Peyer's patch (tissue), 4 donors: ENCODE data around the gene WDTC1. TPM values are rescaled to one million over a fixed set of nuclear protein-coding genes. Genes with fewer than 3 reads are reported as not detected.
"Not testable (repeated sequence)": the region's sequence is repeated elsewhere in the genome, so short reads cannot be mapped to it uniquely, and the experiment has no call there.

Experiments
- DNase-seq, 3 donors: peaks; one replicate each; pipeline ENCODE4 v3.0.0-alpha.2; 2017 to 2019
- H3K27ac ChIP-seq, 4 donors: fragments of 200-600 bp; sonication (generic); one replicate each; pipeline ENCODE4 v1.5.1; 2016 to 2019
- H3K27me3 ChIP-seq, 2 donors: fragments of 200-600 bp; sonication (generic); one replicate each; pipeline ENCODE4 v1.5.1; 2019
- H3K36me3 ChIP-seq, 3 donors: fragments of 200-600 bp; sonication (generic); one replicate each; pipeline ENCODE4 v1.5.1; 2016 to 2019
- H3K4me1 ChIP-seq, 4 donors: fragments of 200-600 bp; sonication (generic); one replicate each; pipeline ENCODE4 v1.5.1; 2016 to 2019
- H3K4me3 ChIP-seq, 4 donors: fragments of 200-600 bp; sonication (generic); 1 replicate in 3 of 4; 2 replicates in 1 of 4; pipeline ENCODE4 v1.5.1; 2016 to 2019; ENCODE audit warnings: mild to moderate bottlenecking in 1 of 4
- H3K9me3 ChIP-seq, 4 donors: fragments of 200-600 bp; sonication (generic); one replicate each; pipeline ENCODE4 v1.5.1; 2016 to 2019; ENCODE audit warnings: mild to moderate bottlenecking in 1 of 4
- CTCF ChIP-seq, 6 experiments: fragments of 450-650 bp in 4 of 6; fragments of 200-600 bp in 2 of 6; sonication (generic) in 1 of 6; IDR thresholded peaks; one replicate each; pipeline ENCODE4 v1.5.1; 2017 to 2019; ENCODE audit warnings: antibody characterized with exemption in 6 of 6, mild to moderate bottlenecking in 3 of 6, moderate library complexity in 1 of 6
- POLR2A ChIP-seq, 2 donors: fragments of 450-650 bp; IDR thresholded peaks; one replicate each; pipeline ENCODE4 v1.5.1; 2017; ENCODE audit warnings: antibody characterized with exemption in 2 of 2, mild to moderate bottlenecking in 2 of 2, moderate library complexity in 2 of 2
- total RNA-seq, 4 donors: library from RNA; depleted of rRNA; stranded (reverse); fragments of >200 nt; gene quantifications; one replicate each; pipeline ENCODE4 v1.1.0, GENCODE V29; 2016

Gene WDTC1
- total RNA-seq, 4 donors from 2014 or later: 30.5 to 53.3 (median 40.7) TPM

DNA sequence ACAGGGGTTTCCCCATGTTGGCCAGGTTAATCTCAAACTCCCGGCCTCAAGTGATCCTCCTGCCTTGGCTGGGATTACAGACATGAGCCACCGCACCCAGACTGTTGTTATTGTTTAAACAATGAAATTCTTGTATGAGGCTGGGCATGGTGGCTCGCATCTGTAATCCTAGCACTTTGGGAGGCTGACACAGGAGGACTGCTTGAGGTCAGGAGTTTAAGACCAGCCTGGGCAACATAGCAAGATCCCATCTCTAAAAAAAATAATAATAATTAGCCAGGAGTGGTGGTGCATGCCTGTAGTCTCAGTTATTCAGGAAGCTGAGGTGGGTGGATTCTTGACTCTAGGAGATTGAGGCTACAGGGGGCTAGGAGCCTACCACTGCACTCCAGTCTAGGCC lies 6.7 kb upstream of the WDTC1 start:
- H3K36me3 ChIP-seq: no peaks in the 10 kb centered on the region
- TF ChIP-seq CTCF (IDR thresholded peaks at IDR 0.05) (no peak), POLR2A (IDR thresholded peaks at IDR 0.05) (no peak)
- no peak overlapping the region for H3K27ac ChIP-seq
- no peaks in the 10 kb centered on the region for H3K9me3 ChIP-seq
- DNase-seq: no peak
- H3K4me3 ChIP-seq: no peak overlapping the region
- no peaks in the 10 kb centered on the region for H3K27me3 ChIP-seq
- no peaks in the 10 kb centered on the region for H3K4me1 ChIP-seq

DNA sequence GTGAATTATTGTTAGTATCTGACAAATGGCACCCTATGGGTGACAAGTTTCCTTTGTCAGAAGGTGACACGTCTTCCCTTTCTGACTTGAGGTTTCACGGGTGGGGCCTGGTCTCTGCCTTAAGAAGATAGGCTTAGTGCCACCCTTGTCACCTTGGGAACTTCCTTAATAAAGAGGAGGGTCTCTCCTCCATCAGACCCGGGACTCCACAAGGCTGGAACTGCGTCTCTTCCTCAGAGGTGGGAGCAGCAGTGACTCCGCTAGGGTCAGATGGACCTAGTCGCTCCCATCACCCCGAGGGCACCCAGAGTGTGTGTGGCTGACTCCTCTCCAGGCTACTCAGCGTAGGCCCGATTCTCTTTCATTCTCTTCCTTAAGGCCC lies 774 bp upstream of the WDTC1 start:
- peak in 1 of 3 donors; percentile 48 for DNase-seq
- Histone ChIP-seq H3K27me3 (no peaks in the 10 kb centered on the region), H3K9me3 (no peaks in the 10 kb centered on the region), H3K36me3 (no peaks in the 10 kb centered on the region), H3K4me3 (peak overlapping the region; percentile 24 to 97 (median 88)), H3K27ac (peak overlapping the region in 2 of 4 donors; percentile 45 to 91), H3K4me1 (peaks cover 0 to 13% (median 6%) of the 10 kb centered on the region in 4 donors)
- TF ChIP-seq CTCF (IDR thresholded peaks at IDR 0.05): no peak
- TF ChIP-seq POLR2A (IDR thresholded peaks at IDR 0.05): no peak

DNA sequence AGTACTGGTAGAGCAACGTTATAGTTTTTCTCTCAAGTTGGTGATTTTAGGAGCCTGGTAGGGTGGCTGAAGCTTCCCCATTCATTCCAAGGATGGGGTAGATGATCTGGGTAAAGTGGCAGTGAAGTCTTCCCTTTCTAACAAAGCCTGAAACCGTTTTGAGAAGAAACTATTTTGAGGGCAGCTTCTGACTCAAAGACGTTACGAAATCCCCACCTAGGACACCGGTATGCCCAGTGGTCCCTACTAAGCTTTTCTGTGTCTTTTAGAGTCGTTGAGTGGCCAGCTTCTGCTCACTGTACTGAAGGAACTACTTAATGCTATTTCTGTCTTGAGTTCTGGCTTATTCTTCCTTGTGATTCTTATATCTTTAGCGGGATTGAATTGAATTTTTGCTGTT lies 1.4 kb downstream of the WDTC1 start:
- Histone ChIP-seq H3K4me1 (peaks cover 0 to 13% (median 6%) of the 10 kb centered on the region in 4 donors), H3K4me3 (peak overlapping the region; percentile 88 to 97 (median 92)), H3K27ac (peak overlapping the region in 3 of 4 donors; percentile 83 to 91 (median 84)), H3K27me3 (no peaks in the 10 kb centered on the region), H3K36me3 (no peaks in the 10 kb centered on the region), H3K9me3 (no peaks in the 10 kb centered on the region)
- DNase-seq: no peak
- no peak for TF ChIP-seq POLR2A (IDR thresholded peaks at IDR 0.05)
- no peak for TF ChIP-seq CTCF (IDR thresholded peaks at IDR 0.05)

- TF ChIP-seq CTCF (IDR thresholded peaks at IDR 0.05) (no peak), POLR2A (IDR thresholded peaks at IDR 0.05) (no peak)
- Histone ChIP-seq H3K4me3 (no peak overlapping the region), H3K27me3 (no peaks in the 10 kb centered on the region), H3K9me3 (no peaks in the 10 kb centered on the region), H3K4me1 (peaks cover 0 to 13% (median 6%) of the 10 kb centered on the region in 4 donors), H3K36me3 (no peaks in the 10 kb centered on the region), H3K27ac (no peak overlapping the region)
- no peak for DNase-seq
Measured at GRCh38 chr1:27237112-27237511, 2.7 kb downstream of the WDTC1 start.

DNA sequence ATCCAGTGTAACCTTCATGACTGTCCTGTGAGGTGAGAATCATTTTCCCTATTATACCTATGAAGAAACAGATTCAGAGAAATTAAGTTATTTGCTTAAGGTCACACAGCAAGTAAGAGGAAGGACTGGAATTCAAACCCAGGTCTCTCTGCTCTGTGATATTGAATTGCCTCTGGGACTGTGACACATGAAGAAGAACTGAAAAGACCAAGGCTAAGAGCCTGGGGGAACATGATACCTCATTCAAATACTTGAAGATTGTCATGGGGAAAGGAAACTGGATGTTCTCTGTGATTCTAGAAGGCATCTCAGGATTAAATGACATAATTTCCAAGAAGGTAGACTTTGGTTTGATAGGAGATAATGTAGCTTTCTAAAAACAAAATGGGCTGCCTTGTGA lies 3.6 kb downstream of the WDTC1 start:
- H3K27me3 ChIP-seq: no peaks in the 10 kb centered on the region
- H3K36me3 ChIP-seq: no peaks in the 10 kb centered on the region
- H3K9me3 ChIP-seq: no peaks in the 10 kb centered on the region
- no peak for DNase-seq
- no peak overlapping the region for H3K27ac ChIP-seq
- no peak overlapping the region for H3K4me3 ChIP-seq
- TF ChIP-seq CTCF (IDR thresholded peaks at IDR 0.05) (no peak), POLR2A (IDR thresholded peaks at IDR 0.05) (no peak)
- H3K4me1 ChIP-seq: peaks cover 0 to 13% (median 6%) of the 10 kb centered on the region in 4 donors

DNA sequence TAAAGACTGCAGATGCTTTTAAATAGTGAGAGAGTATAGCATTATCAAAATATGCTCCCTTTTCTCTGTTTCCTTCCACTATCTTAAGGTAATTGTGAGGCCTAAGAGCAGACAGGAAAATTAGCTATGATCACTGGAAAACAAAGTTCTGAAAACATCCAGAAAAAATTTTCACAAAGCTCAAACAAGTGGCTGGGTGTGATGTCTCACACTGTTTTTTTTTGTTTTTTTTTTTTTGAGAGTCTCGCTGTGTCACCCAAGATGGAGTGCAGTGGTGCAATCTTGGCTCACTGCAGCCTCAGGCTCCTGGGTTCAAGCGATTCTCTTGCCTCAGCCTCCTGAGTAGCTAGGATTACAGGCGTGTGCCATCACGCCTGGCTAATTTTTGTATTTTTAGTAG lies 7.2 kb downstream of the WDTC1 start:
- TF ChIP-seq CTCF (IDR thresholded peaks at IDR 0.05): no peak
- TF ChIP-seq POLR2A (IDR thresholded peaks at IDR 0.05): no peak
- no peaks in the 10 kb centered on the region for H3K27me3 ChIP-seq
- no peak for DNase-seq
- H3K4me3 ChIP-seq: no peak overlapping the region
- H3K4me1 ChIP-seq: no peaks in the 10 kb centered on the region
- no peaks in the 10 kb centered on the region for H3K36me3 ChIP-seq
- H3K27ac ChIP-seq: no peak overlapping the region
- no peaks in the 10 kb centered on the region for H3K9me3 ChIP-seq

GRCh38 chr1:27243665-27244064 lies 9.2 kb downstream of the WDTC1 start:
- not testable (repeated sequence) for H3K27me3 ChIP-seq, DNase-seq, H3K4me3 ChIP-seq, H3K4me1 ChIP-seq, H3K27ac ChIP-seq, H3K36me3 ChIP-seq, H3K9me3 ChIP-seq
